CD4-positive, alpha-beta T cell treated with Interleukin-17A for 4 hours (primary cell): ENCODE measurements around the gene RETREG2.

ENCODE experiments used
- DNase-seq: peaks from one replicate; pipeline ENCODE4 v3.0.0-alpha.2; 2020; ENCODE audit warnings: mixed read lengths

The RETREG2 gene, protein sequence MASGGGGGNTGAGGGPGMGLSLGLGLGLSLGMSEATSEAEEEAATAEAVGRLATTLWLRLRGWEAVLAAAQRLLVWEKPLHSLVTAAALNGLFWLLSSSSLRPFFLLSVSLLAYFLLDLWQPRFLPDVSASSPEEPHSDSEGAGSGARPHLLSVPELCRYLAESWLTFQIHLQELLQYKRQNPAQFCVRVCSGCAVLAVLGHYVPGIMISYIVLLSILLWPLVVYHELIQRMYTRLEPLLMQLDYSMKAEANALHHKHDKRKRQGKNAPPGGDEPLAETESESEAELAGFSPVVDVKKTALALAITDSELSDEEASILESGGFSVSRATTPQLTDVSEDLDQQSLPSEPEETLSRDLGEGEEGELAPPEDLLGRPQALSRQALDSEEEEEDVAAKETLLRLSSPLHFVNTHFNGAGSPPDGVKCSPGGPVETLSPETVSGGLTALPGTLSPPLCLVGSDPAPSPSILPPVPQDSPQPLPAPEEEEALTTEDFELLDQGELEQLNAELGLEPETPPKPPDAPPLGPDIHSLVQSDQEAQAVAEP

DNA sequence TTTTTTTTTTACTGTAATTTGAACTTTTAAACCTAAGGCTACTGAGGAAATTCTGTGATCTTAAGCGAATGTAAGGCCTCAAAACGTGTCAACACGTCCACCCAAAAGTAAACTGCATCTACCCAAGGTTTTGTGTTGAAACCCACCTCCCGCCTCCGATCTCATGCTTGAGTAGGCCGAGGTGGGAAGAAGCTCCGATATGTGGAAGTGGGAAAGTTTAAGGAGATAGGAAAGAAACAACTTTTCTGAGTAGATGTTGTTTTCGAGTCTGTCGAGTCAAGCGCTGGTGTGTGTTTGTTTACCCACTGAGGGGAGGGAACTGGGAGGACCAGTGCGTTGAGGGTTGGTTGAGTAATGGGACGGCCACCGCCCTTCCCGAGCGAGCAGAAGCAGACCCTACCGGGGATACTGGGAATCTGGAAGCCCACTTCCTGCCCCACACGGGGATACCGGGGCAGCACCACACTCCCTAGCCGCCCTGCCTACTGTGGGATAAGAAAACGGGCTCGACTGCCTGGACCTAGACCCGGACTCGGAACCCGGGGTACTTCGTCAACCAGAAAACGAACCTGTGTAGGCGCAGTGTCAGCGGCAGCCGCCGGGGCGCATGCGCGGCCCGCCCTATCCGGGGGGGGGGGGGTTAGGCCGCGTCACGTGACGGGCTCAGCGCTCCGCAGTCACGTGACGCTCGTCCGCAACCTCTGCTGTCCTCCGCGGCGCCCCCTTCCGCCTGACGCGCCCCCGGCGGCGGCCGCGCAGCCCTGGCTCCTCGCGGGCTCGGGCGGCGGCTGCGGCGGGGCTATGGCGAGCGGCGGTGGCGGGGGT, at the start of gene RETREG2:
RETREG2 (plus strand) TSS at position 724 of the 825 bp plus-strand sequence; CDS start at position 802, 78 bp downstream.
- DNase-seq: peak; percentile 90

DNA sequence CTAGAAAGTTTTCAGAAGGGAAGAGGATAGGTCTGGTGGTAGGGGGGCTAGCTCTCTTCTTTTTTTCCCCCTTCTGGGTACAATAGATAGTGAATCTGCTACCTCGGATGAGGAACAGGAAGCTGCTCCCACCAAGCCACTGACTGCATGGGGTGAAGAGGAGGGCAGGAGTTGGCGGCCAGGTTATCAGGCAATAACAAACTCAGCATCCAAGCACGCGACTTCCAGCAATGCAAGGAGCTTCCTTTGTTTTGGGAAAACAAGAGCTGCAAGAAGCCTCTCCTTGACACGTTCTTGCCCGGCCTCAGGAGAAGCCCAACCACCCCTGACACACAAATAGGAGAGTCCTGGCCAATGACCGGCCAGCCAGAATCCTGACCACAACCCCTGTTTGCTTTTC, 49.7 kb upstream of the RETREG2 start:
- no peak for DNase-seq

DNA sequence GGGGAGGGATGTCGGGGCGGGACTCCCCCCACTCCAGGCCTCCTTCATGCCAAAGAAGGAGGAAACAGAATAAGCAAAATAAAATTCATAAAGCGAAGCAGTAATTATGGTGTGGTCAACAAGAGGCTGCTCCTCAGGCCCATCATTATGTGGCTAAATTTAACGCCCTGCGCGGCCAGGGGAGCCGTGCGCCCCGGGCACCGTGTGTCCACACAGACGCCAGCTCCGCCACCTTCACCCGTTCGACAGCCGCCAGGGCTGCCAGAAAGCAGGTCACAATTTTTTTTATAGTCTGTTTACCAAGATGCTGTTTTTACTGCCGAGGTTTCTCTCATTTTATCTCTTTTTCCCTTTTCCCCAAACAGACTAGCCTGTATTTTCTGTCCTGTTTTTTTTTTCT, 48.5 kb upstream of the RETREG2 start:
- no peak for DNase-seq

DNA sequence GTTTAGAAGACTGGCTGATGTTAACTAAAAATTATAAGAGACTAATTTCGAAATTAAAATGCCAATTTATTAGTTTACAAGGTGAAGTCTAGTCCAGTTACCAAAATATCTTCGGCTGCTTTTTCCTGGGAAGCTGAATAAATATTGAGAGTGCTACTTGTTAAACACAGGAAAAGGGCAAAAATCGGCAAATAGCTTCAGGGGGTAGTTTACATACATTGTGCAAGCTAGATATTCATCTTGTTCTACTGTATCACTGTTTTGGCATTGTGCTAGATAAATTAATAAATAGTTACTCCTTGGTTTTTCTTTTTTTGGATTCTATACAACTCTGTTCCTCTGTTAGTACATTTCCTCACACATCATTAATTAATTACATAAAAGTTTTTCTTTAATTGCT, 46.7 kb upstream of the RETREG2 start:
- DNase-seq: no peak

DNA sequence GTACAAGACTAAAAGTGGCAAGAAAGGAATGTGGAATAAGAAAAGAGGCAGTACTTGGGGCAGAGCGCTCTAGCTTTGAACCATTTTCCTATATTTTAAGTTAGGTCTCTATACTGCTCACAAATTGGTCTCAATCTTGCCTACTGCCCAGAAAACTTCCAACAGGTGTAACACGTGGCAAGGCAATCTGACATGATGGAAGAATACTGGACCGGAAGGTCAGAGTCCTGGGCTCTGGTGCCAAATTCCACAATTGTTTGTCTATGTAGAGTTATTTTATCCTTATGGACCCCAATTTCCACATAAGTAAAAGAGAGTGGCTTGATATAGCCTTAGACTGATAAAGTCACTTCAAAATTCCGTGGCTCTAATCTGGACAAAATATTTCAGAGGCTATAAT, 46.3 kb upstream of the RETREG2 start:
- DNase-seq: no peak

DNA sequence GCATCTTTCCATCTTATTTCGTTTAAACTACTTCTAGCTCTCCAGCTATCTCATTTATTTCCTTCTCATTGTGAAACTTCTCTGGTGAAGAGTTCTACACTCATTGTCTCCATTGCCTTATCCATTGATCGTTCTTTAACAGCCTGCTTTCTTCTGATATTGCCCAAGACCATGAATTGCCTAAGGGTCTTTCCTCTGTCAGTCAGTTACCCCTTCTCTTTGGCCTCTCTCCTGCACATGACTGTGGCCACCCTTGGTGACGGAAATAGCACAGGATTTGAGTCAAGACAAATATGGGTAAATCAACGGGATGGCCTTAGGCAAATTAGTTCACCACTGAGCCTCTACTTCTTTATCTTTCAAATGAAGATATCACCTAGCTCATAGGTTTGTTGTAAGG, 44.1 kb upstream of the RETREG2 start:
- no peak for DNase-seq

DNA sequence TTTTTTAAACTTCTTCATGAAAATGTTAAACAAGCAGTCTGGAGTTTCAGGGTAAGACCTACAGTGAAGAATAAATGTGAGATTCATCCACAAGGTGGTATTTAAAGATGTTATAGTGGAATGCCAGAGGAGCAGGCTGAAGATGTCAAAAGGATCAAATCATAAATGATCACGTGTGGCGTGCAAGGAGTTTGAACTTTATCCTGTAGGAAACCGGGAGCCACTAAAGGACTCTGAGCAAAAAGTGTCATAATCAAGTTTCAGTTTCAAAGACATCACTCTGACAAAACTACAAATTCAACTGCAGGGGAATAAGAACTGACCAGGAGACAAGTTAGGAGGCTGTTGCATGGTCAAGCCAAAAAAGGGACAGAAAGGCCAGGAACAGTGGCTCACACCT, 37.4 kb upstream of the RETREG2 start:
- DNase-seq: no peak

DNA sequence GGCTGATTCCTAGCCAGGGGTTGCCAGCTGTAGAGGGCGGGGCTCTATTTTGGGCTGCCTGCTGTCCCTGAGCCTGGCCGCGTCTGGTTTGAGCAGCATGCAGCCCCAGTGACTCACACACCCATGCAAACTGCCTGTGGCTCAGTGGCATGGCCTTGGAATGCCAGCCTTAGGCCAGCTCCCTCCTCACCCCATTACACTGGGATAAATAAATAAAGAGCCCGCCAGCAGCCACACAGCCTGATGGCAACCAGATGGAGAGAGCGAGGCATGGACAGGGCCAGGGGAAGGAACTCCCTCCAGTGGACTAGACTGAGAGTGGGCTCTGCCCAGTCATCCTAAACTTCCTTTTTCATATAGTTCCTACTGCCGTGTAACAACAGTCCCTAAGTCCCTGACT, 35.7 kb upstream of the RETREG2 start:
- no peak for DNase-seq

DNA sequence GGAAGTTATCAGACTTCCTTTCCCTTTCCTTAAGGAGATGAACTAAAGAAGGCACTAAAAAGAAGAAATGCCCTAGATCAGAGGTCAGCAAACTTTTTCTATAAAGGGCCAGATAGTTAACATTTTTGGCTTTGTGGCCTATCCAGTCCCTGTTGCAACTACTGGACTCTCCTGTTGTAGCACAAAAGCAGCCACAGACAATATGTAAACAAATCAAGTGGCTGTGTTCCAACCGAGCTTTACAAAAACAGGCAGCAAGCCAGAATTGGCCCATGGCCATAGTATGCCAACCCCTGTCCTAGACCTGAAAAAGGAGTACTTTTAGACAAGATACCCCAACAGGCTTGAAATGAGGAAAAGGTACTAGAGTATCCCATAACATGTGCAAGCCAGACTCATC, 28.4 kb upstream of the RETREG2 start:
- DNase-seq: no peak

DNA sequence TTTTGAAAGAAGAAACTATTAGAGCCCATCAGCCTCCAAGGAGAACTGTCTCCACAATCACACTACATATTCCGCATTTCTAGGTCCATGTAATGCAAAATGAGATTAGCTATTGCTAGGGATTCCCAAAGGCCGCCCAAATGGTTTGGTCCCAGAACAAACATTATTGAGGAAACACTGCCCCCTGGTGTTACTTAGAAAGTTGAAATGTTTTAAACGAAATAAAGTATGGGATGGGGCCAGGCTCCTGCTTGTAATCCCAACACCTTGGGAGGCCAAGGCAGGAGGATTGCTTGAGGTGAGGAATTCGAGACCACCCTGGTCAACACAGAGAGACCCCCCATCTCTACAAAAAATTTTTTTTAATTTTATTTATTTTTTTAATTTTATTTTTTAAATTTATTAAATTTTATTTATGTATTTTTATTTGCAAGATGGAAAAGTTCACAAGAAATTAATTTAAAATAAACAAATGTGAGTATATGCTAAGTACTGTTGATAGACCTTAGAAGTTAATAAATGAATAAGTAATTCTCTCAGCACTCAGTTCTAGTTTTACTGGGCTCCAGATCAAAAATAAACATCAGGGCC, 22.9 kb upstream of the RETREG2 start:
- DNase-seq: peak; percentile 47

DNA sequence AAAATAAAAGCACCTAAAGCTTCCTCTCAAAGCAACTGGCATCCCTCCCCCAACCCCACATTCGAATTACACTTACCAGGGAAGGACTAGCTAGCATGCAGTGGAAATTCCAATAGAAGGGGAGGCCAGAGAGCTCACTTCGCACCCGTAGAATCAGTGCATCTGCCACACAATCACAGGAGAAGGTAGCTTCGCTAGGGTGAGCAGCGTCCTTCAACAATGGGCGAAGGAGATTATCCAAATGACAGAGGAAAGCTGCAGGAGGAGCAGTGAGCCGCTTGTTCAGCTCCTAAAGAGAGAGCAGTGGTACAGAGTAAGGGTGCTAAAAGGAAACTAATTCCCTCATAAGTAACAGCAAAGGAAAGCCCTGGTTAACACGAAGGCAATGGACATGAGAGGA, 20.7 kb upstream of the RETREG2 start:
- DNase-seq: no peak

DNA sequence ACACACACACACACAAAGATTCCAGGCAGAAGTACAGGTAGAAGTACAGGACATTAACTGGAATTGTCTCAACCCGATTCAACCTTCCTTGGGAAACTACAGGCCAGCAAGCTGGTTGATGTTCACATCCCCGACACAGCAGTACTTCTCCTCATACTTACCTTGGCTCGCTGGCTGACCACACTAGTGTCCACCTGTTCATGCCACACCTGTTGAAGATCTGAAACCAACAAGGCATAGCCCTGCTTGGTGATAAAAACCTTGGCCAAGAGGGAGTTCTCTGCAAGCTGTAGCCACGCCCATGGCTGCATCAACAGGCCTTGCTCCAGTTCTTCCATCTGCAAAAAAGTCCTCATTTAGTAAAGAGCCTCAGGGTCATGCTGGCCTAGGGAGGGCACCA, 20.1 kb upstream of the RETREG2 start:
- no peak for DNase-seq

DNA sequence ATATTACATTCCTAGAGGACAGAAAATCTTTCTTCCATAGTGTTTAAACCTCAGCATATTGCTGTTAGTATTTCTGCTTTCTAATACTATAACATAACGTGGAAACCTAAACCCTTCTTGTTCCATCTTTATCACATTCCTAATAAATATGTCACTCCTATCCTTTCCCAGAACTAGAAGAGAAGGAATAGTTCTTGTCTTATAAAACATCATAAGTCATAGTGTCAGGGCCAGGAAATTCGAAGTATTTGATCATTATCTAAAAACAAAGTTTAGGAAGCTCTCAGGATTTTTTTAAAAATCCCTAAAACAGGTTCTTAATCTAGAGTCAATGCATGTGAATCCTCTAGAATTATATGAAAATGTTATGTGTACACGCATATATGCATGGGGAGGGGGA, 19.5 kb upstream of the RETREG2 start:
- no peak for DNase-seq

DNA sequence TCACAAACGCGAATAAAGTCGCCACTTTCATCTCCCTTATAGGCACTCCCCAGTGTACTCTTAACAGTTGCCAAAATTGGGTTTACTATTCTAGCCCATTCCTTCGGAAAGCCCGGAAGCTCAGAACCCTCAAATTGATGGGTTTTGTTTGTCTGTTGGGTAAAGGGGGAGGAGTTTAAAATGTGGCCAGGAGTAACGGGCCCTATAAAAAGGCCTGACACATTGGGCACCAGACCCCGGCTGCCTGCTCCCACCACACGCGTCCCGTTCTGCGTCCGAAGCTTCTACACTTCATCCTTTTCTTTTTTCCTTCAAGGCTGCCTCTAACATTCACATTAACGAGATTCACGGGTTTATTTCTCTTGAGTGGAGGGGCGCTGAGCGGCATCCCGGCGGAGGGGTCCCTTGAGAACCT, 18.3 kb upstream of the RETREG2 start:
- no peak for DNase-seq

DNA sequence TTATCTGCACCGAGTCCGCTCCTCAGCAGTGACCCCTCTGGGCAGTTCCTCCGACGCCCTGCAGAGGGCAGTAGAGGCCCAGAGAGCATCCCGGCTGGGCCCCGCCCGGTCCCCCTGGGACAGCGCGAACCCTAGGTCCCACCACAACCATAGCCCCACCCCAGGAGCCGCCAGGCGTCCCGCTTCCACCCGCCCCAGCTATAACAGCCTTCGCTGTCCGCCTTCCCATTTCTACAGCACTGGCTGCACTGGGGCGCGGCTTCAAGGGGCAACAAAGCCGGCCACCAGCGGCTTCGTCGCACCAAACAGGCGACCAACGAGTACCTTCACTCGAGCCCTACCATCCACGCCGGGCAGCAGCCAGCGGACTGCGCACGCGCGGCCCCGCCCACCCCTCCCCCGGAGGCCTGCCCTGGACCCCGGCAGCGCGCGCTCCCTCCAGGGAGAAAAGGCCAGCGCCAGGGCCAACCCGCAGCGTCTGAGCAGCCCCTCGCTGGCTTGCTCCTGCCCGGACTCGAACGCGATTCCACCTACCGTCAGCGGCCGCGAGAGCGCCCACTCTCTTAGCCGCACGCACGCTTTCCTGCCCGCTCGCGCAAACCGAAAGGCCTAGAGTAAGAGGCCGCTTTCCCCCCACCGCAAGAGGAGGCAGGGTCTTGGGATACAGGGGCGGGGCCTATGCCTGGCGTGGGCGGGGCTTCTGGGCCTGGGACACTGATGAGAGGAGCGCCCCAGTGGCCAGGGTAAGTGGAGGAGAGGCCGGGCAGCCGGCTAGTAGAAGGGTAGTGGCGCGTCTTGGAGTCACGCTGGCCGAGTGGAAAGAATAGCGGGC, 17.7 kb upstream of the RETREG2 start, which contains the start of gene NHEJ1:
NHEJ1 (minus strand) TSS at position 630 of the 832 bp plus-strand sequence. CDS start 2,453 bp downstream, outside the sequence.
- peak; percentile 97 for DNase-seq

DNA sequence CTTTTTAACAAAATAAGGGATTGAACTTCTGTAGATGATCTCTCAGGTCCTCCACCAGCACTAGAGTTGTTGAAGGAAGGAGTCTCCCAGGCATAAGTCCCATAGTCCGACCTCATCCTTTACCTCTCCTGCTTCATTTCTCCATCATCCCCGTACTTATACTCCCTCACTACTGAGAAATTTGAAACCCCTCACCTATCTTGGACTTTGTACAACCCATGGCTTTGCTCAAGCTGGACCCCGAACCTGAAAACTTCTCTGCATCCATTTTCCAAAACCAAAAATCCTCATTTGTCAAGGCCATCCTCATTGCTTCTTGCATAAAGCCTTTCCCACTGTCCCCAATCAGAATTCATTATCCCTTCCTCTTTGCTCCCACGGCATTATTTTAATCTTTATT, 17.0 kb upstream of the RETREG2 start:
- DNase-seq: no peak

DNA sequence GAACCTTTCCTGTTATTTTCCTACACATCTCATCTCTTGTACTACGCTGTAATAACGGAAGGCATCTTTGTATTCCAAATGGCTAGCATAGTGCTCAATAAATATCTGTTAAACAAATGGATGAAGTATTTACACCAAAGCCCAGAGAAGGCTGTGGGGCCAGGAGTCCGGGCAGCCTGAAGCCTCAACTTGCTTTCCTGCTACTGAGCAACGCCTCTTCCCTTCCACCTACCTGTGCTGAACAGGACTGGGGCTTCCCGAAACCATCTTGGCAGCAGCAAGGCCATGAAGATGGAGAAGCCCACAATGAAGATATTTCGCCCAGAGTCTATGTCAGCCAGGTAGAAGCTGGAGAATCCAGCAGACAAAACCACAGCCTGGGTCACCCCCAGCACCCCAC, 14.9 kb upstream of the RETREG2 start:
- no peak for DNase-seq

DNA sequence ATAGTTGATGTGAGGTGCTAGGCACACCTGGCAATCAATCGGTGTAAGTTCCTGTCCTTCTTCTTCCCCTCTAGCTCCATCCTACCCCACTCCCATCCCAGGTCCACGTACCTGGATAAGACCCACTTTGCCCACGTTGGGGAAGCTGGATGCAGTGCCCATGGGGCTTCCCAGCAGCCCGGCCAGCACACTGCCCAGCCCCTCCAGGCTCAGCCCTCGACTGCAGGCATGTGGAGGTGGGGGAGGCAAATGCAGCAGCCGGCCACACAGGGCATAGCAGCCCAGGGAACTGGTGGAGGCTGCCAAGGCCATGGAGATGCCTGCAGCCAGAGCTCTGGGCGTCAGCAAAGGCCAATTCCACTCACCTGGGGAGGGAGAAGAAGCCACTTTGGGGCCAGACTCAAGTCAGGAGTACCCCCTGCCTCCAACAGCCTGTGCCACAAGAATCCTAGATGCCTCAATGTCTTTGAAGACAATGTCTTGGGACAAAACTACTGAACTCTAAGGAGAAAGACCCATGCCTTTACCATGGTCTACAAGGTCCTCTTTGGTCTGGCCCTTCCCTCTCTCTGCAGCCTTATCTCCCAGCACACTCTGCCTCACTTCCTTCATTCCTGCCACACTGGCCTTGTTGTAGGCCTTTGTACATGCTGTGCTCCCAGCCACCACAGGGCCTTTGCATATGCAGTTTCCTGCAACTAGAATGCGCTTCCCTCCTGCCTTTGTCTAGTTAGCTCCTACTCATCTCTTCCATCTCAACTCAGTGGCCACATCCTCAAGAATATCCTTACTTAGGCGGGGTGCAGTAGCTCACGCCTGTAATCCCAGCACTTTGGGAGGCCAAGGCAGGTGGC, 12.8 kb upstream of the RETREG2 start:
- no peak for DNase-seq

DNA sequence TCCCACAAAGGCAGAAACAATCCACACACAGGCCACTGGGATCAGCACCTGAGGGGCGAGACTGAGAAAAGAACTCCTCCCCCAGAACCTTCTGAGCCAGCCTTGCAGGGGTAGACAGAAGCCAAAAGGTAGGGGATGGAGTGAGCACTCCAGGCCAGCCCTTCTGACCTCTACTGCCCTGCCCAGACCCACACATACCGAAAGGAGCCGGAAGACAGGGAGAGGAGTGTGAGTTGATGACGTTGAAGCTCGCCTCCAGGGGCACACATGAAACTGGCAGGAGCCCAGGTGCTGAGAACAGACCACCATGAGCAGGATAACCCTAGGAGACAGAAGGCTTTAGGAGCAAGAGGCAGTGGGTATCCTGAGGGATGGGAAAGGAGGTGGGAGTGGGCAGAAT, 10.1 kb upstream of the RETREG2 start:
- no peak for DNase-seq

DNA sequence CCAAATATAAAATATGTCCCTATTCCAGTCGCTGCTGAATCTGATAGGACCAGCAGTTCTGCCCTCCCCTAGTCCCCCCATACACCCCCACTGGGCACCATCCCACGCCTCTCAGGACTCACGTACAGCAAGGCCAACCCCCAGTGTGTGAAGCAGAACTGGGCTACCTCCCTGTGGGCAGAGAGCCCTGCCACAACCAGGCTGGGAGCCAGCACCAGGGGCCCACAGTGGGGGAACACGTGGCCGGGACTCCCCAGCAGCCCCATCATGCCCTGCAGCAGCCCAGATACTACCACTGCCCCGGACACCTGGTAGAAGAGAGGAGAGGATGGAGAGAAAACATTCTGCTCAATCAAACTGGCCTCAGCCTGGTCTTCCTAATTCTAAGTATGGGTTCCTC, 9.5 kb upstream of the RETREG2 start:
- no peak for DNase-seq

DNA sequence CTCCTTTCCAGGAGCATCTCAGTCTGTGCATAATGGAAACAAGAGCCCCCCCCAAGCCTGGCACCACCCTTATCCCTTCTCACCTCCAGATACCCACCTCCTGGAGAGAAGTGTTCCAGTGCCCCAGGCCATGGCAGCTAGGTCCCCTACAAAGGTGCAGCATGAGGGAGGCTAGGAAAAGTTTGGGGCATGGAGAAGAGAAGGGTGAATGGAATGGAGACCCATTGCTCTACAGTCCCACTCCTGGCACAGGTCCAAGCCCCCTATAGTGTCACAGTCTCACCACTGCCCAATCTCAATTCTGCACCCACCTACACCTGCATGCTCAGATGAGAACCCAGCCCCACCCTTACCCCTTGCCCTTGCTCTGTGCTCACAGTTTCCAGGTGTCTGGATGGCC, 9.1 kb upstream of the RETREG2 start:
- no peak for DNase-seq
